Measurements from ENCODE around the gene DLL4. TPM values are rescaled to one million over a fixed set of nuclear protein-coding genes. Genes with fewer than 3 reads are reported as not detected.

Gene DLL4
- total RNA-seq, 1 donor from 2014 or later: not detected

- intact Hi-C loops (cut with micrococcal nuclease): loop anchor here (1.0 to 5.0 kb wide), 8 partner anchors 10 to 380 kb away; partner anchors contain the start of genes CHP1, DLL4 and VPS18
Observed at GRCh38 chr15:40904552-40905201, 24.5 kb upstream of the DLL4 start.

GRCh38 chr15:40906091-40906990, 22.8 kb upstream of the DLL4 start:
- intact Hi-C loops (cut with micrococcal nuclease): loop anchor here (2.0 kb wide), 1 partner anchor 46 kb away; the partner anchor contains the start of gene CHAC1

GRCh38 chr15:40906991-40907802, 21.9 kb upstream of the DLL4 start:
- intact Hi-C loops (cut with micrococcal nuclease): loop anchor here (2.0 kb wide), 1 partner anchor 46 kb away; the partner anchor contains the start of gene CHAC1

- intact Hi-C loops (cut with micrococcal nuclease): no loop called here
Observed at GRCh38 chr15:40908095-40908494, 21.0 kb upstream of the DLL4 start.

- intact Hi-C loops (cut with micrococcal nuclease): no loop called here
Observed at GRCh38 chr15:40909662-40910630, 19.2 kb upstream of the DLL4 start.

GRCh38 chr15:40911141-40911540, 18.0 kb upstream of the DLL4 start:
- intact Hi-C loops (cut with micrococcal nuclease): no loop called here

GRCh38 chr15:40911693-40912092, 17.4 kb upstream of the DLL4 start:
- intact Hi-C loops (cut with micrococcal nuclease): no loop called here

- intact Hi-C loops (cut with micrococcal nuclease): no loop called here
Observed at GRCh38 chr15:40912478-40912877, 16.7 kb upstream of the DLL4 start.

GRCh38 chr15:40914013-40914412, 15.1 kb upstream of the DLL4 start:
- intact Hi-C loops (cut with micrococcal nuclease): no loop called here

GRCh38 chr15:40914486-40914885, 14.7 kb upstream of the DLL4 start:
- intact Hi-C loops (cut with micrococcal nuclease): no loop called here

- intact Hi-C loops (cut with micrococcal nuclease): no loop called here
Observed at GRCh38 chr15:40915116-40915661, 14.0 kb upstream of the DLL4 start.

GRCh38 chr15:40915679-40916078, 13.5 kb upstream of the DLL4 start:
- intact Hi-C loops (cut with micrococcal nuclease): no loop called here

- intact Hi-C loops (cut with micrococcal nuclease): no loop called here
Observed at GRCh38 chr15:40917585-40917984, 11.6 kb upstream of the DLL4 start.

GRCh38 chr15:40918146-40918798, 10.9 kb upstream of the DLL4 start:
- intact Hi-C loops (cut with micrococcal nuclease): no loop called here

GRCh38 chr15:40918799-40919392, 10.2 kb upstream of the DLL4 start:
- intact Hi-C loops (cut with micrococcal nuclease): no loop called here

- intact Hi-C loops (cut with micrococcal nuclease): no loop called here
Observed at GRCh38 chr15:40921949-40922607, 7.1 kb upstream of the DLL4 start.

- intact Hi-C loops (cut with micrococcal nuclease): no loop called here
Observed at GRCh38 chr15:40922608-40923005, 6.5 kb upstream of the DLL4 start.

- intact Hi-C loops (cut with micrococcal nuclease): no loop called here
Observed at GRCh38 chr15:40923551-40923950, 5.6 kb upstream of the DLL4 start.

GRCh38 chr15:40925495-40925862, 3.7 kb upstream of the DLL4 start:
- intact Hi-C loops (cut with micrococcal nuclease): no loop called here

Measured in T-helper 1 cell treated with Interleukin-12 subunit alpha and Interleukin-12 subunit beta and Interleukin-4 antibody, amounts not matched to agents 30 ng/mL and 1 ng/mL, for 36 hours (primary cell).